GM18505 (cell line): Measurements from ENCODE around the gene FCRLB.
"Not testable (repeated sequence)": the region's sequence is repeated elsewhere in the genome, so short reads cannot be mapped to it uniquely, and the experiment has no call there.

Experiments used
- ATAC-seq: cut with Tn5 transposase; IDR thresholded peaks from one replicate; pipeline ENCODE4 v1.9.1; 2021; ENCODE audit not compliant: unreplicated experiment
- POLR2A ChIP-seq: IDR thresholded peaks from 4 replicates; pipeline ENCODE4 v1.6.1; 2011; ENCODE audit warnings: borderline replicate concordance; ENCODE audit not compliant: insufficient read depth, insufficient read length; ENCODE audit errors: extremely low read depth

The FCRLB gene, protein sequence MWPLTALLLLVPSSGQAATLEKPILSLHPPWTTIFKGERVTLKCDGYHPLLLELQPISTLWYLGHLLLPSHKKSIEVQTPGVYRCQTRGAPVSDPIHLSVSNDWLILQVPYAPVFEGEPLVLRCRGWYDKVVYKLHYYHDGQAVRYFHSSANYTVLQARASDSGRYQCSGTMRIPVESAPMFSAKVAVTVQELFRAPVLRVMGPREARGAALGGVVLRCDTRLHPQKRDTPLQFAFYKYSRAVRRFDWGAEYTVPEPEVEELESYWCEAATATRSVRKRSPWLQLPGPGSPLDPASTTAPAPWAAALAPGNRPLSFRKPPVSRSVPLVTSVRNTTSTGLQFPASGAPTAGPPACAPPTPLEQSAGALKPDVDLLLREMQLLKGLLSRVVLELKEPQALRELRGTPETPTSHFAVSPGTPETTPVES

DNA sequence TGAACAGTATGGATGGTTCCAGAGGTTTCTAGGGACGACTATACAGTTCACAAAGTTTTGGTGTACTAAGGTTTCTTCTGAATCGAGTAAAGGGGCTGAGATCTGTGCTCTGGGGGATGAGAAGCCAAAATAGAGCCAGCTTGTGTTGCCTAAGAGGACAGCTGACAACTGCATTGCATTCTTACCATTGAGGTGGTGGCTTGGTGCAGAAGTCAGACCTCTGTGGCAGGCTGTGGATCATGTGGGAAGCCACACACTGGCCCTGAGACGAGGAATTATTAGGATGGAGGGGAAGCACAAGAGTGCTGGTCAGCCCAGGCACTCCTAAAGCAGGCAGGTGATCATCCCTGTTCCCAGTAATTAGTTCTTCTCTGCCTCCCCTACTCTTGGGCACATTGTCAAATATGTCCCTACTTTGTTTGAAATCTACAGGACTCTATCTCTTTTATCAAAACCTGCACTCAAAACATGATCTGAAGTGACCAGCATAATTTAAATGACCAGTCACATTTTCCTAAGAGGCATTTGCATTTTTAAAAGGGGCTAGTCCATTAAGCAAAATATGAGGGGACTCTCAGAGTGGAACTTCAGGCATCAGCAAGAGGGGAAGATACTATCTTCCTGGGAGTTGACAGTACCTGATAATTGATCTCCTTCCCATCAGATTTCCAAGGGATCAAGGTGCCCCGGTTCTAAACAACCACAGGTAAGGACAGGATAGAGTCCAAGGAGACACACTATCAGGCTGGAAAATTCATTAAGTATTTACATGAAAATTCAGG lies at the start of gene FCRLB:
Gene FCRLB (plus strand): TSS at position 589 of the 782 bp plus-strand sequence. CDS start 1,129 bp downstream, outside the sequence.
- no peak for TF ChIP-seq POLR2A
- no peak for ATAC-seq

DNA sequence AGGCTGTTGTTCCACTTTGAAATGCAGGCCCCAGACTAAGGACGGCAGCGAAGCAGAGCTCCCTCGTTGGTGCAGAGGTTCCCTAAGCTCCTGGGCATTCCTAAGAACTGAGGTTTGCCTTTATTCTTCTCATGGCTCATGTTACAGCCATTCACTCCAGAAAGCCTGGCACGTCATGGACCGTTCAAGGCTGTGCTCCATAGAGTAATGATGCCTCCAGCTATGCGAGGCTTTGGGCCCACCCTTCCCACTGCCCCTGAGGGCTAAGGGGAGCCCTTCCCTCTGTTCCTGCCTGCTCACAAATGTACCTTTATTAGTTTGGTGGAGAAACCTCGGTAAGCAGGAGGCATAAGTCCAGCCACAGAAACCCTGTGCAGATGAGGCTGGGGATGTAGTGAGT lies 47.9 kb upstream of the FCRLB start:
- not testable (repeated sequence) for ATAC-seq

DNA sequence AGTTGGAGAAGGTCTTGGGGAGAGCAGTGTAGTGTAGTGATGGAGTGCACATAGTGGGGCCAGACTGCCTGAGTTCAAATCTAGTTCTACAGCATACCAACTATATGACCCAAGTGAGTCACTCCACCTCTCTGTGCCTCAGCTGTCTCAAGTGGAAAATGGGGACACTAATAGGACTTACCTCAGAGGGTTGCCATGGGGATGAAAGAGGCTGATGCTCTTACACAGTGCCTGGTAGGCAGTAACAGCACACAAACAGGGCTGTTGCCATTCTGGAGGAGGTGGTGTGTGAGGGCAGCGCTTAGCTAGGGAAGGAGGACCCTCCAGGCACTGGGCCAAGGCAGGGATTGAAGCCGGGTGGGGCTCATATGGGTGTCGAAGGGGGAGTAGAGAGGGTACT lies 46.9 kb upstream of the FCRLB start:
- not testable (repeated sequence) for ATAC-seq

DNA sequence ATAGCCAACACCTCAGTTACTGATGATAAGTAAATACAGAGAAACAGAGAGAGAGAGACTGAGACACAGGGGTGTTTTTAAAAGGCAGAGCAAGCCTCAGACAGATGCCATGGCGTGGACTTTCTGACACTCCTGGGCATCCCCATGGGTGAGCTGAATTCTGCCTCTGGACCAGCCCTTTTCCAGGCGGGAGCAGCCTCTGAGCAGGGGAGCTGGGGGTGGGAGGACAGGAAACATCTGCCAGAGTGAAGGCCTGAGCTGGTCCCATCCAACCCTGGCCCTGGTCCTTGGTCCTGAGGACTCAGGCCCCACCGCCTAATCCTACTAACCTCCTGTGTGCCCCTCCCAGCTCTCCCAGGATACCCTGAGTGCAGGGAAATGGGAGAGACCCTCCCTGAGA lies 46.4 kb upstream of the FCRLB start:
- not testable (repeated sequence) for ATAC-seq

DNA sequence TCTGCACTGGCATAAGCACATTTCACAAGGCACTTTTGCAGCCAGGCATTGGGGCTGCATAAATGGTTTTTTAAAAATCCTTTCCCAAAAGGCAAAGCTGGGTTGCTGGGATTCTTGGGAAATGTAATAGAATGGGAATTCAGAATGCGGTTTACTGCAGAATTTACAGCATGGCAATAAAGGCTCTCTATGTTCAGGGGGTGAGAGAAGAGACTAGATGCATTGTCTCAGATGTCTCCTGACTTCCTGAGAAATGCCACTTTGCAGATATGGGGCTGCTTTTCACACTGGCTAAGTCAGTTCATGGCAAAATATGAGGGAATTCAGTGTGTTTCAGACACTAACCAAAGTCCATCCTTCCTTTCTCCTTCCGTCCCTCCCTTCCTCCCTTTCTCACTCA lies 44.9 kb upstream of the FCRLB start:
- TF ChIP-seq POLR2A, result no peak

DNA sequence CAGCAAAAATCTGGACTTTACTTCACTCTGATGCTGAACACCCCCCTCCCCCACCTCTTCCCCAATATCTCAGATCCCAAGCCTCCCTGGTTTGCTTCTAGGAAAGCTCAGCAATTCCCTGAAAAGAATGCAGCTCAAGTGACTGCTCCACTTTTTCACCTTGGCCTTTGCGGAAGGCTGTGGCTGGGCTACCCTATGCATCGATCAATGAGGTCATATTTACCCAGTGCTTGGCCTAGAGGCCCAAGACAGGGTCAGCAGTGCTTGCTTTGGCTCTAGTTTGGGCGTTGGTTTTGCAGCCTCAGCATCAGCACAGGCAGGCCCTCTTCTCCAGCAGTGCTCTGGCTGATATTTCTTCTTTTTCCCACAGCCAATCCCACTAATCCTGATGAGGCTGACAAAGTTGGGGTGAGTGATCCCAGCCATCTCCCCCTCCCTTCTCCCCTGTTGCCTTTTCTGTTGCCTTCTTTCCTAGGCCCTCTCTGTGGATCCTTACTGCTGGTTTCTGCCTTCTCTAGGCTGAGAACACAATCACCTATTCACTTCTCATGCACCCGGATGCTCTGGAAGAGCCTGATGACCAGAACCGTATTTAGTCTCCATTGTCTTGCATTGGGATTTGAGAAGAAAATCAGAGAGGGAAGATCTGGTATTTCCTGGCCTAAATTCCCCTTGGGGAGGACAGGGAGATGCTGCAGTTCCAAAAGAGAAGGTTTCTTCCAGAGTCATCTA lies 44.2 kb upstream of the FCRLB start:
- ATAC-seq, result no peak
- TF ChIP-seq POLR2A, result no peak

More for the DNA sequence above, 44.9 kb upstream of the FCRLB start:
- no peak for ATAC-seq

DNA sequence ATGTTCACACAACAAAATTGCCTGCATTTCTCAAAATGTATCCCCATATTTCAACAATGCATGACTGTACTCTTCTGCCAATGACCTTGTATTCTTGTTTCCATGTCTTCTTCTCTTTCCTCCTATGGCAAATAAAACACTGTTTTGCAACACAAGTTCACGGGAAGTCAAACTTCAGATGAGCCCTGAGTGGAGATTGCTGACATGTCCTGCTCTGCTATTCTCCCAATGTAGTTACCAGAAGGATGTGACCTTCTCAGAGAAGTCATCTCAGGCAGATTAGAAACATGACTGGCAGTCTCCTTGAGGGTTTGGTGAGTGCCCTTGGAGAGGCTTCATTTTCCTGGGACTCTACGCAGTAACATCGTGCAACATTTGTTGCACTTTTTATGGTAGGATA lies 42.8 kb upstream of the FCRLB start:
- no peak for ATAC-seq
- TF ChIP-seq POLR2A, result no peak

DNA sequence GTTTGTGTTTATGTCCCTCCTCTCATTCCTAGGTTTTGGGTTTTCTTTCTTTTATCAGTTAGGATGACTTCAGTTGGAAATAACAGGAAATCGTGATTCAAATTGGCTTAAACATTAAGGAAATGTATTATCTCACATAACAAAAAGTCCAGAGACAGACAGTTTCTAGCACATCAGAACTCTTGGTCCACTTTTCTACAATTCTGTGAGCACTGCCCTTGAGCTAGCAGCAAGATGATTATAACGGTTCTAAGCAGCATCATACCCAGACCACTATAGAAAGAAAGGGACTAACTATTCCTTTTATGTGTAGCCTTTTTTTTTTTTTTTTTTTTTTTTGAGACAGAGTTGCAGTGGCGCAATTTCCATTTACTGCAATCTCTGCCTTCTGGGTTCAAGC lies 39.5 kb upstream of the FCRLB start:
- no peak for TF ChIP-seq POLR2A
- no peak for ATAC-seq

DNA sequence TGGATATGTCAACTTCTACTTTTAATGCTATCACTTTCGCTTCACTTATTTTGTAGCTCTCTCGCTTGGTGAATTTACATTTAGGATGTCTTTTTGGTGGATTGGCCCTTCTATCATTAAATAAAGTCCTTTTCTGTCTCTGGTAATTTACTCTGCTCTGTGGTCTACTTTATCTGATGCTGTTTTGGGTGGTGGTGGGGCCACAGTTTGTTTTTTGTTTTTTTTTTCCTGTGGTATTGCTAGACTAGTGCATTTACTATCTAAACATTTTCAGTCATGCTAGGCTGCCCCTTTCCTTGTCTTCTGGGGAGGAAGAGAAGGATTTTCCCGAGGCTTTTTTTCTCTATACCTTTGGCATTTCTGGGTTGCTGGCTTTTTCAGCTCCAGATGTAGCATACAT lies 32.4 kb upstream of the FCRLB start:
- ATAC-seq, result no peak
- no peak for TF ChIP-seq POLR2A

DNA sequence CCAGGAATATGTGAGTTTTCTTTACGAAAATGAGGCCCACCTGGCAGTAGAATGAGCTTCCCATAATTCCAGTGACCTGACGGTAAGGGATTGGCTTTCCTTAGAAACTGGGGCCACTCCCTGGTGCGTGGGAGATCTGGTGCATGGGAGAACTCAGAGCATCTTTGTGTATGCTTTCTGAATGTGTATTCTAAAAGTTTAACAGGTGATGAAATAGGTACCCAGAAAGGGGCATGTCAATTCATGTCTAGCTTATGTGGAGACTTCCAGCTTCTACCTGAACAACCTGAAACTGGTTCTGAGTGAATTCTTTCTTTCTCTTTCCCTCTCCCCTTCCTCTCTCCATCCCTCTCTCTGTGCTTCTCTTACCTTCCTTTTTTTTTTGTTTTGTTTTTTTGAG lies 29.5 kb upstream of the FCRLB start:
- no peak for ATAC-seq
- no peak for TF ChIP-seq POLR2A

DNA sequence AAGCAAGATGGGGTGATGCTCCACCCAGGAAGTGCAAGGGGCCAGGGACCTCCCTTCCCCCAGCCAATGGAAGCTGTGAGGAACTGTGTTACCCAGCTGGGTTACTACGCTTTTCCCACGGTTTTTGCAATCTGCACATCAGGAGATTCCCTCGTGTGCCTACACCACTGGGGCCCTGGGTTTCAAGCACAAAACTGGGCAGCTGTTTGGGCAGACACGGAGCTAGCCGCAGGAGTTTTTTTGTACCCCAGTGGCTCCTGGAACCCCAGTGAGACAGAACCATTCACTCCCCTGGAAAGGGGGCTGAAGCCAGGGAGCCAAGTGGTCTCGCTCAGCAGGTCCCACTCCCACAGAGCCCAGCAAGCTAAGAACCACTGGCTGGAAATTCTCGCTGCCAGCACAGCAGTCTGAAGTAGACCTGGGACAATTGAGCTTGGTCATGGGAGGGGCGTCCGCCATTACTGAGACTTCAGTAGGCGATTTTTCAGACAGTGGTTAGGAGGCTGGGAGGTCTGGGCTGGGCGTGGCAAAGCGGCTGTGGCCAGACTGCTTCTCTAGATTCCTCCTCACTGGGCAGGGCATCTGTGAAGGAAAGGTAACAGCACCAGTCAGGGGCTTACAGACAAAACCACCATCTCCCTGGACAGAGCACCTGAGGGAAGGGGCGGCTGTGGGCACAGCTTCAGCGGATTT lies 28.2 kb upstream of the FCRLB start:
- ATAC-seq, result not testable (repeated sequence)

DNA sequence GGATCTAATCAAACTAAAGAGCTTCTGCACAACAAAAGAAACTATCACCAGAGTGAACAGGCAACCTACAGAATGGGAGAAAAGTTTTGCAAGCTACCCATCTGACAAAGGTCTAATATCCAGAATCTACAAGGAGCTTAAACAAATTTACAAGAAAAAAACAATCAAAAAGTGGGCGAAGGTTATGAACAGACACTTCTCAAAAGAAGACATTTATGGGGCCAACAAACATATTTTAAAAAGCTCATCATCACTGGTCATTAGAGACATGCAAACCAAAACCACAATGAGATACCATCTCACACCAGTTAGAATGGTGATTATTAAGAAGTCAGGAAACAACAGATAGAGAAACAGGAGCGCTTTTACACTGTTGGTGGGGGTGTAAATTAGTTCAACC lies 23.0 kb upstream of the FCRLB start:
- not testable (repeated sequence) for ATAC-seq

DNA sequence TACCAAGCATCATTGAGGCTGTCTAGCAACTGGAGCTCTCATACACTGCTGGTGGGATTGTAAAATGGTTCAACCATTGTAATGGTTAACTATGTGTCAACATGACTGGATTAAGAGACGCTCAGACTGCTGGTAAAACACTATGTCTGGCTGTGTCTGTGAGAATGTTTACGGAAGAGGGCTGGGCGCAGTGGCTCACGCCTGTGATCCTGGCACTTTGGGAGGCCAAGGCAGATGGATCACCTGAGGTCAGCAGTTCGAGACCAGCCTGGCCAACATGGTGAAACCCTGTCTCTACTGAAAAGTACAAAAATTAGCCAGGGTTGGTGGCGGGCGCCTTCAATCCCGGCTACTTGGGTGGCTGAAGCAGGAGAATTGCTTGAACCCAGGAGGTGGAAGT lies 19.1 kb upstream of the FCRLB start:
- ATAC-seq, result no peak
- no peak for TF ChIP-seq POLR2A

DNA sequence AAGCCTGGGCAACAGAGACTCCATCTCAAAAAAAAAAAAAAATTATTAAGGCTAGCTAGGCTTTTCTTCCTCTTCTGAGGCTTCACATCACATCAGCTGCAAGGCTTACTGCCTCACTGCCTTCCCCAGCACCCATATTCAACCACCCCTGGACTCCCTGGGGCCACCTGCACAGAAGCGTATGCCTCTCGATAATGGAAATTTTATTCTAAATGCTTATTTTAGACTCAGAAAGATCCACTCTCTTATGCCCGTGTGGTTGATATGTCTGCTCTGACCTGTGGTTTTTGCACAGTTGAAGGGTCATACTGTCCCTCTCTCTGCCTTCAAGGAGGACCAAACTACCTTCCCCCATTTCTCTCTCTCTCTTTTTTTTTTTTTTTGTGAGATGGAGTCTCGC lies 15.8 kb upstream of the FCRLB start:
- no peak for TF ChIP-seq POLR2A
- peak; percentile 40 for ATAC-seq

DNA sequence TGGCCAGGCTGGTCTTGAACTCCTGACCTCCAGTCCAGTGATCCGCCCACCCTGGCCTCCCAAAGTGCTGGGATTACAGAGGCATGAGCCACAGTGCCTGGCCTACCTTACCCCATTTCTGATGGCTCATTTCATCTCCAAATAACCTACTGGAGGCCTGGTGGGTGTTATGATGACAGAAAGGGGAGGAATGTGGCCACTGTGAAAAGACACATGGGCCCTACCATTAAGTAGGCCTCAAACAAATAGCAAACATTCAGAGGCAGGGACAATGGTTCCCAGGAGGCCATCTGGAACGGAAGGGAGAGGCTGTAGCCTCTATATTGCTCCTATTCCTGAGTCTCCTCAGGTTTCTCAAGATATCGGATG lies 15.2 kb upstream of the FCRLB start:
- ATAC-seq, result no peak
- TF ChIP-seq POLR2A, result no peak
